HepG2 (cell line): ENCODE results near the gene LIFR.

ENCODE experiments used
- CTCF ChIP-seq: sonication (generic); formaldehyde crosslinking; IDR thresholded peaks from 2 replicates; pipeline ENCODE4 v1.5.0; 2020; ENCODE audit warnings: mild to moderate bottlenecking, missing genetic modification reagents, moderate library complexity
- HDAC6 ChIP-seq: fragments of 200-600 bp; sonication (generic); IDR thresholded peaks from 2 replicates; pipeline ENCODE4 v1.7.0; 2017; ENCODE audit warnings: mild to moderate bottlenecking, antibody characterized with exemption, low read length, low read depth
- KDM2A ChIP-seq: sonication (generic); formaldehyde crosslinking; IDR thresholded peaks from 2 replicates; pipeline ENCODE4 v1.4.0; 2020; ENCODE audit warnings: low read depth, missing genetic modification reagents, borderline replicate concordance
- MAX ChIP-seq: IDR thresholded peaks from 2 replicates; pipeline ENCODE4 v1.6.1; 2012; ENCODE audit warnings: inconsistent platforms
- POLR2AphosphoS5 ChIP-seq: IDR thresholded peaks from 2 replicates; pipeline ENCODE4 v1.6.1; 2012; ENCODE audit warnings: low read depth, low read length
- RFX5 ChIP-seq: IDR thresholded peaks from 2 replicates; pipeline ENCODE4 v1.6.1; 2011; ENCODE audit warnings: low read depth, low read length, improper control_type of control experiment
- ZBTB33 ChIP-seq: sonication (generic); formaldehyde crosslinking; IDR thresholded peaks from 2 replicates; pipeline ENCODE4 v1.4.0; 2020; ENCODE audit warnings: missing genetic modification reagents
- ZBTB38 ChIP-seq: sonication (generic); formaldehyde crosslinking; IDR thresholded peaks from 2 replicates; pipeline ENCODE4 v1.5.1; 2020; ENCODE audit warnings: mild to moderate bottlenecking, missing genetic modification reagents
- ZBTB49 ChIP-seq: sonication (generic); formaldehyde crosslinking; IDR thresholded peaks from 2 replicates; pipeline ENCODE4 v1.4.0; 2020; ENCODE audit warnings: missing genetic modification reagents, borderline replicate concordance
- ZNF282 ChIP-seq: fragments of 450-650 bp; IDR thresholded peaks from 2 replicates; pipeline ENCODE4 v1.6.1; 2018; ENCODE audit not compliant: partially characterized antibody
- ZNF335 ChIP-seq: sonication (generic); formaldehyde crosslinking; IDR thresholded peaks from 2 replicates; pipeline ENCODE4 v1.4.0; 2020; ENCODE audit warnings: missing genetic modification reagents
- ZNF639 ChIP-seq: conservative IDR thresholded peaks from 2 replicates; pipeline ENCODE4 v1.6.1; 2018; ENCODE audit warnings: missing genetic modification reagents

- TF ChIP-seq ZBTB38 (CRISPR knock-in tag) (no peak), CTCF (CRISPR knock-in tag) (no peak), ZNF335 (CRISPR knock-in tag) (no peak), RFX5 (no peak), ZBTB33 (CRISPR knock-in tag) (no peak), MAX (no peak), ZNF282 (no peak), HDAC6 (no peak), KDM2A (CRISPR knock-in tag) (no peak), ZNF639 (CRISPR knock-in tag) (no peak), POLR2AphosphoS5 (no peak), ZBTB49 (no peak)
Measured at GRCh38 chr5:38468978-38469706, 87.3 kb downstream of the LIFR start.
